Measurements from ENCODE around the gene LRRC27.

The LRRC27 gene

DNA sequence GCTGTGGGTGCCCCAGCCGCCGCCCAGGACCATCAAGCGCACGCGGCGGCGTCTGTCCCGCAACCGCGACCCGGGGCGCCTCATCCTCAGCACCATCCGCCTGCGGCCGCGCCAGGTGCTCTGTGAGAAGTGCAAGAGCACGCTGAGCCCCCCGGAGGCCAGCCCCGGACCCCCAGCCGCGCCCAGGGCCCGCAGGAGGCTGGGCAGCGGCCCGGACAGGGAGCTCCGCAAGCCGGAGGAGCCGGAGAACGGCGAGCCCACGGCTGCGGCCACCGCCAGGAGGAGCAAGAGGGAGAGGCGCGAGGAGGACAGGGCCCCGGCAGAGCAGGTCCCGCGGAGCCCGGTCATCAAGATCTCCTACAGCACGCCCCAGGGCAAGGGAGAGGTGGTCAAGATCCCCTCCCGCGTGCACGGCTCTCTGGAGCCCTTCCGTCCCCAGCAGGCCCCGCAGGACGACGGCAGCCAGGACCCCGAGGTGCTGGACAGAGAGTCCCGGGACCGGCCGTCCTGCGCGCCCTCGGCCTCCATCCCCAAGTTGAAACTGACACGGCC lies 73.0 kb downstream of the LRRC27 start:
- Histone ChIP-seq H3K36me3 (ENCODE audit: insufficient read depth, low read length) (no peaks in the 10 kb centered on the region), H4K20me1 (ENCODE audit: insufficient read depth, low read length) (no peaks in the 10 kb centered on the region), H3F3A (ENCODE audit: insufficient read depth, low read length) (no peaks in the 10 kb centered on the region), H3K9me3 (ENCODE audit: low read length) (no peaks in the 10 kb centered on the region), H3K9me2 (ENCODE audit: low read depth, low read length) (no peaks in the 10 kb centered on the region), H3K27me3 (ENCODE audit: insufficient read depth, low read length) (no peaks in the 10 kb centered on the region), H3K27ac (ENCODE audit: low read depth, low read length, poor library complexity, severe bottlenecking) (no peak overlapping the region), H3K79me2 (ENCODE audit: insufficient read depth, low read length) (no peaks in the 10 kb centered on the region), H3K4me2 (ENCODE audit: low read length) (no peak overlapping the region), H3K4me3 (ENCODE audit: low read depth, low read length, poor library complexity, severe bottlenecking) (no peak overlapping the region), H2AFZ (ENCODE audit: low read length) (no peak overlapping the region), H3K9ac (ENCODE audit: low read length) (no peak overlapping the region), H3K4me1 (ENCODE audit: insufficient read depth, low read length, severe bottlenecking) (no peaks in the 10 kb centered on the region)
- TF ChIP-seq, protein P1, sequence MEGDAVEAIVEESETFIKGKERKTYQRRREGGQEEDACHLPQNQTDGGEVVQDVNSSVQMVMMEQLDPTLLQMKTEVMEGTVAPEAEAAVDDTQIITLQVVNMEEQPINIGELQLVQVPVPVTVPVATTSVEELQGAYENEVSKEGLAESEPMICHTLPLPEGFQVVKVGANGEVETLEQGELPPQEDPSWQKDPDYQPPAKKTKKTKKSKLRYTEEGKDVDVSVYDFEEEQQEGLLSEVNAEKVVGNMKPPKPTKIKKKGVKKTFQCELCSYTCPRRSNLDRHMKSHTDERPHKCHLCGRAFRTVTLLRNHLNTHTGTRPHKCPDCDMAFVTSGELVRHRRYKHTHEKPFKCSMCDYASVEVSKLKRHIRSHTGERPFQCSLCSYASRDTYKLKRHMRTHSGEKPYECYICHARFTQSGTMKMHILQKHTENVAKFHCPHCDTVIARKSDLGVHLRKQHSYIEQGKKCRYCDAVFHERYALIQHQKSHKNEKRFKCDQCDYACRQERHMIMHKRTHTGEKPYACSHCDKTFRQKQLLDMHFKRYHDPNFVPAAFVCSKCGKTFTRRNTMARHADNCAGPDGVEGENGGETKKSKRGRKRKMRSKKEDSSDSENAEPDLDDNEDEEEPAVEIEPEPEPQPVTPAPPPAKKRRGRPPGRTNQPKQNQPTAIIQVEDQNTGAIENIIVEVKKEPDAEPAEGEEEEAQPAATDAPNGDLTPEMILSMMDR (IDR thresholded peaks at IDR 0.05; ENCODE audit: low read length) = no peak
- TF ChIP-seq EZH2 (IDR thresholded peaks at IDR 0.05; ENCODE audit: borderline replicate concordance, low read length) = no peak

DNA sequence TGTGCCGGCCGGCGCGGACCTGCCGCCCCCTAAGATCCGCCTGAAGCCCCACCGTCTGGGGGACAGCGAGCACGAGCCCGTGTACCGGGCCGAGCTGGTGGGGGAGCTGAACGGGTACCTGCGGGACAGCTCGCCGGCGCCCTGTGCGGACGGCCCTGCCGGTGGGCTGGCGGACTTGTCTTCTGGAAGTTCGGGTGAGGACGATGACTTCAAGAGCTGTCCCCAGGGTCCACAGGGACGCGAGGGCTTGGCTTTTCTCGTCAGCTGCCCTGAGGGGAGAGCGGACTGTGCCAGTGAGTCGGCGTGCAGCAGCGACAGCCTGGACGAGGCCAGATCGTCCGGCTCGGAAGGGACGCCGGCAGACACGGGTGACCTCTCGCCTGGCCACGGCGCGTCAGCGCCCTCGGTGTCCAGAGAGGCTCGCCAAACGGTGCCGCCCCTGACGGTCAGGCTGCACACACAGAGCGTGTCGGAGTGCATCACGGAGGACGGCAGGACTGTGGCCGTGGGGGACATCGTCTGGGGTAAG lies 73.5 kb downstream of the LRRC27 start:
- no peak overlapping the region for H2AFZ ChIP-seq (ENCODE audit: low read length)
- H3K79me2 ChIP-seq (ENCODE audit: insufficient read depth, low read length) = no peaks in the 10 kb centered on the region
- H3K36me3 ChIP-seq (ENCODE audit: insufficient read depth, low read length) = no peaks in the 10 kb centered on the region
- TF ChIP-seq, protein P1 (IDR thresholded peaks at IDR 0.05; ENCODE audit: low read length) = no peak
- TF ChIP-seq EZH2 (IDR thresholded peaks at IDR 0.05; ENCODE audit: borderline replicate concordance, low read length) = no peak
- no peaks in the 10 kb centered on the region for H3K9me2 ChIP-seq (ENCODE audit: low read depth, low read length)
- H3F3A ChIP-seq (ENCODE audit: insufficient read depth, low read length) = no peaks in the 10 kb centered on the region
- no peak overlapping the region for H3K27ac ChIP-seq (ENCODE audit: low read depth, low read length, poor library complexity, severe bottlenecking)
- no peak overlapping the region for H3K4me2 ChIP-seq (ENCODE audit: low read length)
- H3K9ac ChIP-seq (ENCODE audit: low read length) = no peak overlapping the region
- H3K4me1 ChIP-seq (ENCODE audit: insufficient read depth, low read length, severe bottlenecking) = no peaks in the 10 kb centered on the region
- no peak overlapping the region for H3K4me3 ChIP-seq (ENCODE audit: low read depth, low read length, poor library complexity, severe bottlenecking)
- H3K9me3 ChIP-seq (ENCODE audit: low read length) = no peaks in the 10 kb centered on the region
- H3K27me3 ChIP-seq (ENCODE audit: insufficient read depth, low read length) = no peaks in the 10 kb centered on the region
- H4K20me1 ChIP-seq (ENCODE audit: insufficient read depth, low read length) = no peaks in the 10 kb centered on the region

DNA sequence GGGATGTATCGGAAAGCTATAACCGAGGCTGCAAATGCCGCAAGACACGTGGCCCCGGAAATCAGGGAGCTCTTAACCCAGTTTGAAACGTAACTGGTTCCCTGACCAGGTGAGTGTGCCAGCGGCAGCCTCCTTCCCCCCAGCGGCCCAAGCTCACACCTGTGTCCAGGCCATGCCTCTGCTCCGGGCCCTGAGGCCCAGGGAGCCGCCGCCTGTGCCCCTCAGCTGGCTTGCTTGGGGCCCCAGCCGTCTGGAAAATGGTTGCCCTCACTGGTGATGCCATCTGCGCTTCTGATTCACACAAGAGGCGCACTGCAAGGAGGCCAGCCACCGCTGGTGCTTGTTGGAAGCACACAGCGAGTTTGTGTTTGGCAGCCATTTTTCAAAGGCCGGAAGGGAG lies 74.2 kb downstream of the LRRC27 start:
- Histone ChIP-seq H3F3A (ENCODE audit: insufficient read depth, low read length) (no peaks in the 10 kb centered on the region), H3K36me3 (ENCODE audit: insufficient read depth, low read length) (no peaks in the 10 kb centered on the region), H4K20me1 (ENCODE audit: insufficient read depth, low read length) (no peaks in the 10 kb centered on the region), H3K27ac (ENCODE audit: low read depth, low read length, poor library complexity, severe bottlenecking) (no peak overlapping the region), H3K4me2 (ENCODE audit: low read length) (no peak overlapping the region), H3K79me2 (ENCODE audit: insufficient read depth, low read length) (no peaks in the 10 kb centered on the region), H3K9me3 (ENCODE audit: low read length) (no peaks in the 10 kb centered on the region), H3K9ac (ENCODE audit: low read length) (no peak overlapping the region), H3K4me1 (ENCODE audit: insufficient read depth, low read length, severe bottlenecking) (no peaks in the 10 kb centered on the region), H2AFZ (ENCODE audit: low read length) (no peak overlapping the region), H3K4me3 (ENCODE audit: low read depth, low read length, poor library complexity, severe bottlenecking) (no peak overlapping the region), H3K27me3 (ENCODE audit: insufficient read depth, low read length) (no peaks in the 10 kb centered on the region), H3K9me2 (ENCODE audit: low read depth, low read length) (no peaks in the 10 kb centered on the region)
- TF ChIP-seq EZH2 (IDR thresholded peaks at IDR 0.05; ENCODE audit: borderline replicate concordance, low read length) = no peak
- TF ChIP-seq, protein P1 (IDR thresholded peaks at IDR 0.05; ENCODE audit: low read length) = no peak

Data from OCI-LY1 (cell line).